Regular cardiac myocyte (primary cell): ENCODE data around the gene C12orf60. TPM values are rescaled to one million over a fixed set of nuclear protein-coding genes. Genes with fewer than 3 reads are reported as not detected.

ENCODE experiments used
- total RNA-seq: library from RNA; depleted of rRNA; stranded (reverse); fragments of >200 nt; gene quantifications from 2 replicates; pipeline ENCODE4 v1.2.3, GENCODE V29; 2014

The C12orf60 gene
- total RNA-seq, result 0.28 and 1.5 TPM in 2 replicates

GRCh38 chr12:14803011-14803829 lies at the start of gene C12orf60, which contains the start of gene WBP11:
C12orf60 (plus strand) TSS chr12:14803670; CDS start chr12:14822936, 19,266 bp downstream.
WBP11 (minus strand) TSS chr12:14803478; CDS start chr12:14801383, 2,095 bp downstream.

GRCh38 chr12:14814014-14814413 lies 10.5 kb downstream of the C12orf60 start, which contains the start of gene SMCO3:
SMCO3 (minus strand) TSS chr12:14814182; CDS start chr12:14806680, 7,502 bp downstream.

GRCh38 chr12:14843425-14843887 lies 40.0 kb downstream of the C12orf60 start, which contains the start of gene ART4:
ART4 (minus strand) TSS chr12:14843526; CDS start chr12:14843113, 413 bp downstream.

Other genes with a start within 250 kb of the C12orf60 start
- gene PLBD1, start 235.8 kb upstream of the C12orf60 start, total RNA-seq, result 0.58 and 2.8 TPM in 2 replicates
- gene GUCY2C, start 107.1 kb upstream of the C12orf60 start, total RNA-seq, result not detected in 2 replicates
- gene WBP11, start 192 bp upstream of the C12orf60 start, total RNA-seq, result 9.3 and 9.6 TPM in 2 replicates
- gene SMCO3, start 10.5 kb downstream of the C12orf60 start, total RNA-seq, result 0.38 and 6.2 TPM in 2 replicates
- 1.3 and 7.9 TPM in 2 replicates for gene ART4, start 39.9 kb downstream of the C12orf60 start, total RNA-seq
- gene MGP, start 82.2 kb downstream of the C12orf60 start, total RNA-seq, result 47.7 and 113 TPM in 2 replicates
- gene ERP27, start 134.9 kb downstream of the C12orf60 start, total RNA-seq, result 0.19 TPM in 1 of 2 replicates, not detected in the other
- 36.9 and 90.9 TPM in 2 replicates for gene ARHGDIB, start 157.9 kb downstream of the C12orf60 start, total RNA-seq
- gene PDE6H, start 169.4 kb downstream of the C12orf60 start, total RNA-seq, result not detected in 2 replicates